SK-N-SH (cell line): Measurements from ENCODE around the gene SLC17A5. TPM values are rescaled to one million over a fixed set of nuclear protein-coding genes. Genes with fewer than 3 reads are reported as not detected.

Experiments used
- CTCF ChIA-PET: fragments of 300-600, 350-600 bp; formaldehyde crosslinking; extraction: SDS; loops from one replicate; lab custom pipeline; 2021; lab: Yijun Ruan, JAX
- POLR2A ChIA-PET: fragments of 350-600 bp; sonication (Branson Sonifier 250); formaldehyde crosslinking; extraction: SDS; loops from one replicate; lab custom pipeline; 2020; ENCODE audit warnings: antibody characterized with exemption, inconsistent platforms; lab: Yijun Ruan, JAX
- DNase-seq: peaks from one replicate; pipeline ENCODE4 v3.0.0; 2012
- H2AFZ ChIP-seq: fragments of 200-600 bp; sonication (generic); 2 replicates; pipeline ENCODE4 v1.8.1; 2016; ENCODE audit warnings: antibody characterized with exemption, mild to moderate bottlenecking, low read depth
- H3F3A ChIP-seq: fragments of 200-600 bp; sonication (generic); replicated peaks from 2 replicates; pipeline ENCODE3; 2016; ENCODE audit warnings: antibody characterized with exemption, mild to moderate bottlenecking; ENCODE audit not compliant: insufficient read depth
- H3K27ac ChIP-seq, 2 experiments: fragments of 200-500 bp in 1 of 2; fragments of 200-600 bp in 1 of 2; sonication (Bioruptor generic) in 1 of 2; sonication (generic), shearing (Covaris generic) in 1 of 2; 2 replicates each; pipeline versions ENCODE4 v1.5.1 to v1.6.1; 2014 to 2016; ENCODE audit warnings: low read depth in 2 of 2, inconsistent platforms in 1 of 2, low read length in 1 of 2, mild to moderate bottlenecking in 1 of 2, mixed read lengths in 1 of 2
- H3K27me3 ChIP-seq: fragments of 200-600 bp; sonication (generic), shearing (Covaris generic); 2 replicates; pipeline ENCODE4 v1.6.1; 2016; ENCODE audit warnings: mixed run types; ENCODE audit not compliant: insufficient read depth
- H3K36me3 ChIP-seq, 2 experiments: fragments of 200-500 bp in 1 of 2; fragments of 200-600 bp in 1 of 2; sonication (Bioruptor generic) in 1 of 2; sonication (generic) in 1 of 2; replicated peaks in 1 of 2; 2 replicates each; pipeline versions ENCODE3 to v1.5.1; 2014 to 2016; ENCODE audit warnings: low read length in 1 of 2, mild to moderate bottlenecking in 1 of 2; ENCODE audit not compliant: insufficient read depth in 2 of 2, control insufficient read depth in 1 of 2
- H3K4me1 ChIP-seq, 2 experiments: fragments of 200-500 bp in 1 of 2; fragments of 200-600 bp in 1 of 2; sonication (Bioruptor generic) in 1 of 2; sonication (generic), shearing (Covaris generic) in 1 of 2; 2 replicates each; pipeline versions ENCODE4 v1.5.1 to v1.6.1; 2014 to 2016; ENCODE audit warnings: low read depth in 1 of 2, low read length in 1 of 2, mixed run types in 1 of 2; ENCODE audit not compliant: insufficient read depth in 2 of 2, control insufficient read depth in 1 of 2
- H3K4me2 ChIP-seq: fragments of 200-600 bp; sonication (generic), shearing (Covaris generic); 2 replicates; pipeline ENCODE4 v1.6.1; 2017; ENCODE audit warnings: mixed run types
- H3K4me3 ChIP-seq, 2 experiments: fragments of 200-500 bp in 1 of 2; fragments of 200-600 bp in 1 of 2; sonication (Bioruptor generic) in 1 of 2; sonication (generic), shearing (Covaris generic) in 1 of 2; 2 replicates each; pipeline versions ENCODE4 v1.5.1 to v1.8.1; 2014 to 2016; ENCODE audit warnings: low read depth in 2 of 2, inconsistent platforms in 1 of 2, low read length in 1 of 2, mild to moderate bottlenecking in 1 of 2, mixed read lengths in 1 of 2, moderate library complexity in 1 of 2
- H3K79me2 ChIP-seq: fragments of 200-600 bp; sonication (generic); 2 replicates; pipeline ENCODE4 v1.8.1; 2017; ENCODE audit warnings: mild to moderate bottlenecking; ENCODE audit not compliant: insufficient read depth
- H3K9ac ChIP-seq: fragments of 200-600 bp; sonication (generic); 2 replicates; pipeline ENCODE4 v1.6.1; 2017; ENCODE audit warnings: mixed run types
- H3K9me2 ChIP-seq: fragments of 200-600 bp; sonication (generic); 2 replicates; pipeline ENCODE4 v1.6.1; 2017; ENCODE audit warnings: mixed run types
- H3K9me3 ChIP-seq: fragments of 200-600 bp; sonication (generic); 2 replicates; pipeline ENCODE4 v1.6.1; 2017; ENCODE audit warnings: mixed run types, mild to moderate bottlenecking, moderate library complexity
- H4K20me1 ChIP-seq: fragments of 200-600 bp; sonication (generic); 2 replicates; pipeline ENCODE4 v1.6.1; 2017; ENCODE audit warnings: mild to moderate bottlenecking, mixed run types; ENCODE audit not compliant: insufficient read depth
- CHD2 ChIP-seq: fragments of 150-350 bp; IDR thresholded peaks from 2 replicates; pipeline ENCODE4 v1.6.1; 2018; ENCODE audit warnings: low read length; ENCODE audit not compliant: partially characterized antibody
- ELF1 ChIP-seq: IDR thresholded peaks from 2 replicates; pipeline ENCODE4 v1.4.0; 2012
- EP300 ChIP-seq, 2 experiments: IDR thresholded peaks; 2 replicates each; pipeline versions ENCODE4 v1.4.0 to v1.6.1; 2012; ENCODE audit warnings: borderline replicate concordance in 1 of 2, low read depth in 1 of 2, low read length in 1 of 2
- EZH2phosphoT487 ChIP-seq: fragments of 200-600 bp; sonication (generic); IDR thresholded peaks from 2 replicates; pipeline ENCODE4 v1.6.1; 2017; ENCODE audit warnings: low read depth, mixed run types, mild to moderate bottlenecking, antibody characterized with exemption, moderate library complexity, borderline replicate concordance
- FOSL2 ChIP-seq: IDR thresholded peaks from 2 replicates; pipeline ENCODE4 v1.4.0; 2012; ENCODE audit warnings: low read depth, mild to moderate bottlenecking, moderate library complexity, borderline replicate concordance
- FOXM1 ChIP-seq: IDR thresholded peaks from 2 replicates; pipeline ENCODE4 v1.4.0; 2012; ENCODE audit warnings: low read depth, mild to moderate bottlenecking
- GABPA ChIP-seq: IDR thresholded peaks from 2 replicates; pipeline ENCODE4 v1.4.0; 2012; ENCODE audit warnings: low read depth, mild to moderate bottlenecking
- GATA2 ChIP-seq: sonication (generic); formaldehyde crosslinking; IDR thresholded peaks from 2 replicates; pipeline ENCODE4 v1.5.0; 2020; ENCODE audit warnings: mild to moderate bottlenecking, missing genetic modification reagents
- JUND ChIP-seq: IDR thresholded peaks from 2 replicates; pipeline ENCODE4 v1.4.0; 2012
- MEF2A ChIP-seq: IDR thresholded peaks from 2 replicates; pipeline ENCODE4 v1.4.0; 2012; ENCODE audit warnings: low read depth, borderline replicate concordance
- MXI1 ChIP-seq: IDR thresholded peaks from 2 replicates; pipeline ENCODE4 v1.6.1; 2012; ENCODE audit warnings: mild to moderate bottlenecking, low read depth, low read length, improper control_type of control experiment
- NFIC ChIP-seq: IDR thresholded peaks from 2 replicates; pipeline ENCODE4 v1.4.0; 2012; ENCODE audit warnings: borderline replicate concordance
- NRF1 ChIP-seq: IDR thresholded peaks from 2 replicates; pipeline ENCODE4 v1.6.1; 2012; ENCODE audit warnings: low read depth, mild to moderate bottlenecking, low read length
- POLR2AphosphoS5 ChIP-seq: IDR thresholded peaks from 2 replicates; pipeline ENCODE4 v1.6.1; 2012; ENCODE audit warnings: low read depth, low read length
- RAD21 ChIP-seq: IDR thresholded peaks from 2 replicates; pipeline ENCODE4 v1.6.1; 2012; ENCODE audit warnings: mild to moderate bottlenecking, low read length
- RCOR1 ChIP-seq: fragments of 150-350 bp; IDR thresholded peaks from 2 replicates; pipeline ENCODE4 v1.6.1; 2017; ENCODE audit warnings: antibody characterized with exemption, low read length
- RFX5 ChIP-seq: IDR thresholded peaks from 2 replicates; pipeline ENCODE4 v1.6.1; 2012; ENCODE audit warnings: mild to moderate bottlenecking, improper control_type of control experiment, low read length
- RXRA ChIP-seq: IDR thresholded peaks from 2 replicates; pipeline ENCODE4 v1.4.0; 2012; ENCODE audit warnings: low read depth, mild to moderate bottlenecking, borderline replicate concordance
- SMC3 ChIP-seq: IDR thresholded peaks from 2 replicates; pipeline ENCODE4 v1.6.1; 2012; ENCODE audit warnings: low read depth, low read length, improper control_type of control experiment
- TAF1 ChIP-seq: IDR thresholded peaks from 2 replicates; pipeline ENCODE4 v1.6.1; 2012; ENCODE audit warnings: low read depth, mild to moderate bottlenecking, low read length, moderate library complexity, borderline replicate concordance
- TEAD4 ChIP-seq: IDR thresholded peaks from 2 replicates; pipeline ENCODE4 v1.4.0; 2012; ENCODE audit warnings: mild to moderate bottlenecking, borderline replicate concordance; ENCODE audit not compliant: insufficient read depth
- WGBS: methylation state at CpG from one replicate; pipeline ENCODE4 v1.1.6; 2017; ENCODE audit warnings: low lambda C conversion rate; 5-methylcytosine and 5-hydroxymethylcytosine counted together
- polyA plus RNA-seq, 3 experiments: library from polyadenylated mRNA; depleted of rRNA; stranded (reverse); fragments of >200 nt; gene quantifications; 2 replicates each; pipeline ENCODE4 v1.2.3, GENCODE V29; 2012
- TF ChIP-seq, protein P1 (sequence below): IDR thresholded peaks from 2 replicates; pipeline ENCODE4 v1.4.0; 2012; ENCODE audit warnings: low read depth
- TF ChIP-seq, protein P2 (sequence below): IDR thresholded peaks from 2 replicates; pipeline ENCODE4 v1.4.0; 2012; ENCODE audit warnings: low read depth, borderline replicate concordance
- TF ChIP-seq, protein P3 (sequence below): fragments of 150-350 bp; IDR thresholded peaks from 2 replicates; pipeline ENCODE4 v1.6.1; 2017; ENCODE audit warnings: antibody characterized with exemption, low read length, low read depth, borderline replicate concordance
- TF ChIP-seq, protein P4 (sequence below): IDR thresholded peaks from 2 replicates; pipeline ENCODE4; 2012

Gene SLC17A5
- polyA plus RNA-seq, 1 of the 3 experiments (the other 2 are of a cell fraction): 9.2 TPM

DNA sequence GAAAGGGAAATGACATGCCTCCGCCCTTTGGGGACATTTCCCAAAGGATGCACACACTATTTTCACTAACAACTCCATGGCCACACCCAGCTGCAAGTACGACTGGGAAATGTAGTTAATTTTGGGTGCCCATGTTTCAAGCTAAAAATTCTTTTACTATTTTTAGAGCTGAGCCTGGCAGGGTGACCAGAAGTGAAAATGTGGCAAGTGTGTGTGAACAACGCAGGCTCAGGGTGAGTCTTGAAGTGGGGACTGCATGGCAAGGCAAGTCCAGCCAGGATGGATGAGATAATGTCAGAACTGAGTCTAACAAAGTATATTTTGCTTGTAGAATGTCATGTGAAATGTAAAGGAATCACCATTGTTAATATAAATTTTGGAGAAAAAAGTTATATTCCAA is 25.2 kb upstream of the SLC17A5 start:
- Histone ChIP-seq H3K4me3 (no peak overlapping the region), H3K4me2 (no peak overlapping the region), H3K79me2 (no peaks in the 10 kb centered on the region), H3K9me3 (no peaks in the 10 kb centered on the region), H3K4me1 (no peaks in the 10 kb centered on the region), H3K27me3 (no peaks in the 10 kb centered on the region), H3K9ac (no peak overlapping the region), H3K36me3 (no peaks in the 10 kb centered on the region), H3K27ac (no peak overlapping the region), H3K9me2 (no peaks in the 10 kb centered on the region), H3F3A (no peaks in the 10 kb centered on the region), H2AFZ (peak overlapping the region; percentile 6; the same call in 1 of the 2 replicates), H4K20me1 (no peaks in the 10 kb centered on the region)
- WGBS: 51% methylated on average over 3 of the region's 3 CpGs
- no peak for TF ChIP-seq MEF2A
- ChIA-PET POLR2A (no interaction called here), CTCF (interaction anchor here (0.6 to 2.7 kb wide), 2 partner anchors 27 to 54 kb away, joined by 3 to 8 read pairs; no protein-coding TSS in a partner anchor)
- DNase-seq: no peak

DNA sequence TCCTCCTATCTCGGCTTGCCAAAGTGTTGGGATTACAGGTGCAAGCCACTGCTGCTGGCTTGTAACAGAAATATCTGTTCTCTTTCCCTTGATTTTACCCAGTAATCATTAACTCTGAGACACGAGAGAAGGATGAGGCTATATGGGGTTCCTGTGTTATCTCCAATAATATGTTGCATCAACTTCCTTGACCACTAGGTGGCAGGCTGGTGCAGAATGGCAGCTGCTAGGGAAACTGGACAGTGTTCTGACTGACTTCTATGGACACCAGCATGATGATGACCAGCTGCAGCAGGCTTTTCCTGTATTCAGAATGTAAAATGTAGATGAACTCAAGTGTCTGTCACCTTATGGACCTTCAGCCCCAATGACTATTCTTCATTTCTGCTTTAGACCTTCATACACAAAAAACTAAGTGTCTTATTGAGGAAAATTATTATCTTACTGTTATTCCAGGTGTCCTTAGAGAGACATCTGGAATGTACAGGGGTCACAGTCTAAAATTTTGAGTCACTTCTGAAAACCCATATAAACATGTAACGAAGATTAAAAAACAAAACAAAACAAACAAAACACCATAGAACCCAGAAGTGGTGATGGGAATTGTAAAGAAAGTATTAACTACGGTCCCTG is 21.8 kb upstream of the SLC17A5 start:
- 28% methylated on average over 4 of the region's 4 CpGs for WGBS
- TF ChIP-seq EZH2phosphoT487 (no peak), TEAD4 (no peak), GATA2 (CRISPR knock-in tag) (no peak), POLR2AphosphoS5 (no peak), ELF1 (no peak), CHD2 (no peak), GABPA (no peak), RCOR1 (no peak), RFX5 (no peak), NFIC (no peak), RXRA (no peak), JUND (no peak), SMC3 (peak; percentile 71), MXI1 (no peak), FOSL2 (no peak), FOXM1 (no peak), EP300 (IDR thresholded peaks at IDR 0.05; ENCODE audit: borderline replicate concordance in 1 of 2, low read depth in 1 of 2, low read length in 1 of 2) (no peak), MEF2A (no peak), NRF1 (no peak), TAF1 (no peak), RAD21 (peak; percentile 79)
- TF ChIP-seq, protein P1, sequence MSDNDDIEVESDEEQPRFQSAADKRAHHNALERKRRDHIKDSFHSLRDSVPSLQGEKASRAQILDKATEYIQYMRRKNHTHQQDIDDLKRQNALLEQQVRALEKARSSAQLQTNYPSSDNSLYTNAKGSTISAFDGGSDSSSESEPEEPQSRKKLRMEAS: no peak
- TF ChIP-seq, protein P2, sequence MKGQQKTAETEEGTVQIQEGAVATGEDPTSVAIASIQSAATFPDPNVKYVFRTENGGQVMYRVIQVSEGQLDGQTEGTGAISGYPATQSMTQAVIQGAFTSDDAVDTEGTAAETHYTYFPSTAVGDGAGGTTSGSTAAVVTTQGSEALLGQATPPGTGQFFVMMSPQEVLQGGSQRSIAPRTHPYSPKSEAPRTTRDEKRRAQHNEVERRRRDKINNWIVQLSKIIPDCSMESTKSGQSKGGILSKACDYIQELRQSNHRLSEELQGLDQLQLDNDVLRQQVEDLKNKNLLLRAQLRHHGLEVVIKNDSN: no peak
- TF ChIP-seq, protein P3, sequence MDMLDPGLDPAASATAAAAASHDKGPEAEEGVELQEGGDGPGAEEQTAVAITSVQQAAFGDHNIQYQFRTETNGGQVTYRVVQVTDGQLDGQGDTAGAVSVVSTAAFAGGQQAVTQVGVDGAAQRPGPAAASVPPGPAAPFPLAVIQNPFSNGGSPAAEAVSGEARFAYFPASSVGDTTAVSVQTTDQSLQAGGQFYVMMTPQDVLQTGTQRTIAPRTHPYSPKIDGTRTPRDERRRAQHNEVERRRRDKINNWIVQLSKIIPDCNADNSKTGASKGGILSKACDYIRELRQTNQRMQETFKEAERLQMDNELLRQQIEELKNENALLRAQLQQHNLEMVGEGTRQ: no peak
- TF ChIP-seq, protein P4, sequence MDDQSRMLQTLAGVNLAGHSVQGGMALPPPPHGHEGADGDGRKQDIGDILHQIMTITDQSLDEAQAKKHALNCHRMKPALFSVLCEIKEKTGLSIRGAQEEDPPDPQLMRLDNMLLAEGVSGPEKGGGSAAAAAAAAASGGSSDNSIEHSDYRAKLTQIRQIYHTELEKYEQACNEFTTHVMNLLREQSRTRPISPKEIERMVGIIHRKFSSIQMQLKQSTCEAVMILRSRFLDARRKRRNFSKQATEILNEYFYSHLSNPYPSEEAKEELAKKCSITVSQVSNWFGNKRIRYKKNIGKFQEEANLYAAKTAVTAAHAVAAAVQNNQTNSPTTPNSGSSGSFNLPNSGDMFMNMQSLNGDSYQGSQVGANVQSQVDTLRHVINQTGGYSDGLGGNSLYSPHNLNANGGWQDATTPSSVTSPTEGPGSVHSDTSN: 0 out of 2 replicates have a peak, but pooled peaks have one; percentile 22

More for the DNA sequence above, 21.8 kb upstream of the SLC17A5 start:
- Histone ChIP-seq H3K4me1 (no peaks in the 10 kb centered on the region), H3K36me3 (no peaks in the 10 kb centered on the region), H3K27me3 (no peaks in the 10 kb centered on the region), H3K79me2 (no peaks in the 10 kb centered on the region), H3K9ac (no peak overlapping the region), H3K4me2 (no peak overlapping the region), H3K4me3 (no peak overlapping the region; a peak in 1 of 4 replicates), H3K9me2 (no peaks in the 10 kb centered on the region), H3K27ac (no peak overlapping the region), H3F3A (no peaks in the 10 kb centered on the region), H2AFZ (no peak overlapping the region), H3K9me3 (no peaks in the 10 kb centered on the region), H4K20me1 (no peaks in the 10 kb centered on the region)
- DNase-seq: peak; percentile 68
- POLR2A ChIA-PET: interaction anchor here (0.6 kb wide), 1 partner anchor 156 kb away, joined by 3 read pairs; no protein-coding TSS in a partner anchor
- CTCF ChIA-PET: interaction anchor here (0.6 to 2.9 kb wide), 24 partner anchors 9 to 1536 kb away, joined by 3 to 19 read pairs (median 4); partner anchors contain the start of gene CD109
